SH-SY5Y (cell line): Measurements from ENCODE around the gene SNRK.

Experiments used
- GATA2 ChIP-seq: IDR thresholded peaks from 2 replicates; pipeline ENCODE4 v1.6.1; 2011; ENCODE audit warnings: mild to moderate bottlenecking, low read depth, low read length
- GATA3 ChIP-seq: IDR thresholded peaks from 2 replicates; pipeline ENCODE4 v1.6.1; 2011; ENCODE audit warnings: low read depth, mild to moderate bottlenecking, low read length, moderate library complexity

- no peak for TF ChIP-seq GATA2
- TF ChIP-seq GATA3, result no peak
These were observed 107.8 kb downstream of the SNRK start for GRCh38 chr3:43394041-43394554.
